ENCODE results near the gene KCNAB1. TPM values are rescaled to one million over a fixed set of nuclear protein-coding genes. Genes with fewer than 3 reads are reported as not detected.

The KCNAB1 gene
- total RNA-seq, 1 experiment from 2014 or later, result not detected

GRCh38 chr3:156102267-156102931 is 18.0 kb upstream of the KCNAB1 start:
- Histone ChIP-seq H4K20me1 (ENCODE audit: insufficient read depth) (no peaks in the 10 kb centered on the region), H3K27me3 (ENCODE audit: insufficient read depth, low read length) (no peaks in the 10 kb centered on the region), H3K79me2 (ENCODE audit: insufficient read depth, low read length) (no peaks in the 10 kb centered on the region), H3K9ac (ENCODE audit: low read length) (no peak overlapping the region), H3K4me3 (replicated peaks in 1 of 2; ENCODE audit: low read depth in 1 of 2, low read length in 2 of 2) (no peak overlapping the region), H3K36me3 (ENCODE audit: control insufficient read depth in 1 of 2, insufficient read depth in 2 of 2, low read length in 2 of 2) (no peaks in the 10 kb centered on the region), H3K4me2 (ENCODE audit: low read length) (no peak overlapping the region), H3K9me3 (ENCODE audit: control insufficient read depth in 1 of 2, insufficient read depth in 1 of 2, low read depth in 1 of 2, low read length in 2 of 2) (no peaks in the 10 kb centered on the region), H3K27ac (ENCODE audit: low read depth, low read length) (no peak overlapping the region), H3K4me1 (ENCODE audit: control insufficient read depth in 1 of 2, insufficient read depth in 2 of 2, low read length in 2 of 2) (no peaks in the 10 kb centered on the region), H3K9me2 (ENCODE audit: insufficient read depth) (no peaks in the 10 kb centered on the region), H2AFZ (ENCODE audit: low read depth, low read length, poor library complexity, severe bottlenecking) (no peak overlapping the region)
- ATAC-seq (no peak), DNase-seq (ENCODE audit: low read depth, low spot score) (no peak)
- RAD21 ChIA-PET (ENCODE audit: low non-redundant PET in 1 of 2, low total read pairs in 2 of 2, uncharacterized antibody in 2 of 2, unreplicated experiment in 2 of 2), result no interaction called here
- intact Hi-C loops (cut with micrococcal nuclease), result no loop called here
- TF ChIP-seq, protein P1, sequence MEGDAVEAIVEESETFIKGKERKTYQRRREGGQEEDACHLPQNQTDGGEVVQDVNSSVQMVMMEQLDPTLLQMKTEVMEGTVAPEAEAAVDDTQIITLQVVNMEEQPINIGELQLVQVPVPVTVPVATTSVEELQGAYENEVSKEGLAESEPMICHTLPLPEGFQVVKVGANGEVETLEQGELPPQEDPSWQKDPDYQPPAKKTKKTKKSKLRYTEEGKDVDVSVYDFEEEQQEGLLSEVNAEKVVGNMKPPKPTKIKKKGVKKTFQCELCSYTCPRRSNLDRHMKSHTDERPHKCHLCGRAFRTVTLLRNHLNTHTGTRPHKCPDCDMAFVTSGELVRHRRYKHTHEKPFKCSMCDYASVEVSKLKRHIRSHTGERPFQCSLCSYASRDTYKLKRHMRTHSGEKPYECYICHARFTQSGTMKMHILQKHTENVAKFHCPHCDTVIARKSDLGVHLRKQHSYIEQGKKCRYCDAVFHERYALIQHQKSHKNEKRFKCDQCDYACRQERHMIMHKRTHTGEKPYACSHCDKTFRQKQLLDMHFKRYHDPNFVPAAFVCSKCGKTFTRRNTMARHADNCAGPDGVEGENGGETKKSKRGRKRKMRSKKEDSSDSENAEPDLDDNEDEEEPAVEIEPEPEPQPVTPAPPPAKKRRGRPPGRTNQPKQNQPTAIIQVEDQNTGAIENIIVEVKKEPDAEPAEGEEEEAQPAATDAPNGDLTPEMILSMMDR (IDR thresholded peaks at IDR 0.05 in 2 of 3, conservative IDR thresholded peaks at IDR 0.05 in 1 of 3; ENCODE audit: borderline replicate concordance in 1 of 3, insufficient read depth in 1 of 3, low read depth in 2 of 3, low read length in 2 of 3), result no peak
- TF ChIP-seq ZFX (IDR thresholded peaks at IDR 0.05) (no peak), YY1 (IDR thresholded peaks at IDR 0.05; ENCODE audit: extremely low read depth, insufficient replicate concordance, low read depth, low read length) (no peak), ZNF274 (IDR thresholded peaks at IDR 0.05; ENCODE audit: low read depth, low read length) (no peak), SRF (IDR thresholded peaks at IDR 0.05; ENCODE audit: low read depth) (no peak), FOSL1 (IDR thresholded peaks at IDR 0.05; ENCODE audit: low read depth) (no peak), POLR2A (IDR thresholded peaks at IDR 0.05; ENCODE audit: borderline replicate concordance, extremely low read depth, insufficient read depth, insufficient read length) (no peak), CEBPB (IDR thresholded peaks at IDR 0.05; ENCODE audit: low read depth) (no peak), JUND (IDR thresholded peaks at IDR 0.05) (no peak), SIN3A (IDR thresholded peaks at IDR 0.05; ENCODE audit: low read depth) (no peak), EZH2 (IDR thresholded peaks at IDR 0.05) (no peak), CBX3 (IDR thresholded peaks at IDR 0.05; ENCODE audit: low read depth) (no peak), ELF1 (IDR thresholded peaks at IDR 0.05; ENCODE audit: borderline replicate concordance, low read depth) (no peak), EGR1 (IDR thresholded peaks at IDR 0.05; ENCODE audit: low read depth) (no peak), SP1 (IDR thresholded peaks at IDR 0.05; ENCODE audit: low read depth) (no peak), POLR2AphosphoS5 (IDR thresholded peaks at IDR 0.05; ENCODE audit: low read depth, low read length) (no peak)
- TF ChIP-seq, protein P2, sequence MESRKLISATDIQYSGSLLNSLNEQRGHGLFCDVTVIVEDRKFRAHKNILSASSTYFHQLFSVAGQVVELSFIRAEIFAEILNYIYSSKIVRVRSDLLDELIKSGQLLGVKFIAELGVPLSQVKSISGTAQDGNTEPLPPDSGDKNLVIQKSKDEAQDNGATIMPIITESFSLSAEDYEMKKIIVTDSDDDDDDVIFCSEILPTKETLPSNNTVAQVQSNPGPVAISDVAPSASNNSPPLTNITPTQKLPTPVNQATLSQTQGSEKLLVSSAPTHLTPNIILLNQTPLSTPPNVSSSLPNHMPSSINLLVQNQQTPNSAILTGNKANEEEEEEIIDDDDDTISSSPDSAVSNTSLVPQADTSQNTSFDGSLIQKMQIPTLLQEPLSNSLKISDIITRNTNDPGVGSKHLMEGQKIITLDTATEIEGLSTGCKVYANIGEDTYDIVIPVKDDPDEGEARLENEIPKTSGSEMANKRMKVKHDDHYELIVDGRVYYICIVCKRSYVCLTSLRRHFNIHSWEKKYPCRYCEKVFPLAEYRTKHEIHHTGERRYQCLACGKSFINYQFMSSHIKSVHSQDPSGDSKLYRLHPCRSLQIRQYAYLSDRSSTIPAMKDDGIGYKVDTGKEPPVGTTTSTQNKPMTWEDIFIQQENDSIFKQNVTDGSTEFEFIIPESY (IDR thresholded peaks at IDR 0.05; ENCODE audit: extremely low read depth, insufficient replicate concordance, low read length), result no peak
- TF ChIP-seq, protein P3, sequence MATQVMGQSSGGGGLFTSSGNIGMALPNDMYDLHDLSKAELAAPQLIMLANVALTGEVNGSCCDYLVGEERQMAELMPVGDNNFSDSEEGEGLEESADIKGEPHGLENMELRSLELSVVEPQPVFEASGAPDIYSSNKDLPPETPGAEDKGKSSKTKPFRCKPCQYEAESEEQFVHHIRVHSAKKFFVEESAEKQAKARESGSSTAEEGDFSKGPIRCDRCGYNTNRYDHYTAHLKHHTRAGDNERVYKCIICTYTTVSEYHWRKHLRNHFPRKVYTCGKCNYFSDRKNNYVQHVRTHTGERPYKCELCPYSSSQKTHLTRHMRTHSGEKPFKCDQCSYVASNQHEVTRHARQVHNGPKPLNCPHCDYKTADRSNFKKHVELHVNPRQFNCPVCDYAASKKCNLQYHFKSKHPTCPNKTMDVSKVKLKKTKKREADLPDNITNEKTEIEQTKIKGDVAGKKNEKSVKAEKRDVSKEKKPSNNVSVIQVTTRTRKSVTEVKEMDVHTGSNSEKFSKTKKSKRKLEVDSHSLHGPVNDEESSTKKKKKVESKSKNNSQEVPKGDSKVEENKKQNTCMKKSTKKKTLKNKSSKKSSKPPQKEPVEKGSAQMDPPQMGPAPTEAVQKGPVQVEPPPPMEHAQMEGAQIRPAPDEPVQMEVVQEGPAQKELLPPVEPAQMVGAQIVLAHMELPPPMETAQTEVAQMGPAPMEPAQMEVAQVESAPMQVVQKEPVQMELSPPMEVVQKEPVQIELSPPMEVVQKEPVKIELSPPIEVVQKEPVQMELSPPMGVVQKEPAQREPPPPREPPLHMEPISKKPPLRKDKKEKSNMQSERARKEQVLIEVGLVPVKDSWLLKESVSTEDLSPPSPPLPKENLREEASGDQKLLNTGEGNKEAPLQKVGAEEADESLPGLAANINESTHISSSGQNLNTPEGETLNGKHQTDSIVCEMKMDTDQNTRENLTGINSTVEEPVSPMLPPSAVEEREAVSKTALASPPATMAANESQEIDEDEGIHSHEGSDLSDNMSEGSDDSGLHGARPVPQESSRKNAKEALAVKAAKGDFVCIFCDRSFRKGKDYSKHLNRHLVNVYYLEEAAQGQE (IDR thresholded peaks at IDR 0.05; ENCODE audit: low read depth), result no peak
- TF ChIP-seq, protein P4, sequence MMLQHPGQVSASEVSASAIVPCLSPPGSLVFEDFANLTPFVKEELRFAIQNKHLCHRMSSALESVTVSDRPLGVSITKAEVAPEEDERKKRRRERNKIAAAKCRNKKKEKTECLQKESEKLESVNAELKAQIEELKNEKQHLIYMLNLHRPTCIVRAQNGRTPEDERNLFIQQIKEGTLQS (IDR thresholded peaks at IDR 0.05), result no peak
- CTCF ChIA-PET, result no interaction called here
- POLR2A ChIA-PET, result no interaction called here
- no TSS peak for BruUV-seq (replicated peaks)

Measured in HCT116 (cell line).